ENCODE data around the gene SPART. TPM values are rescaled to one million over a fixed set of nuclear protein-coding genes. Genes with fewer than 3 reads are reported as not detected.

SPART gene
- total RNA-seq, 1 experiment from 2014 or later: 60.6 TPM

DNA sequence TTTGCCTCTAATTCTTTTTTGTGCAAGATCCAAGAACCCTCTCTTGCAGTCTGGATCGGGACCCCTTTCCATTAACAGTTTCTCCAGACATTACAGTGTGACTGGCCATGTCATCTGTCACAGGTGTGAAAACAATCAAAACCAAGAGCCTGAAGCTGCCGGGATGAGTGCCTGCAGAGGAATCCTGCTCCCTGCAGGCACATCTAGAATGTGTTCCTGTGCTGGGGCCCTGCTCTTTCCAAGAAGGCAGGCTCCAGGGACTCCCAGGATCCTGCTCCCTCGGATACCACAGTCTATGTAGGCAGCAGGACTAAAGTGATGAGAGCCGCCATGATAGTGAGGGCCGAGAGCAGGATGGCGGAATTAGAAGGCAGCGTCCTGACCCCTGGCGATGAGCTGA is 87.4 kb downstream of the SPART start:
- H2AK5ac ChIP-seq (ENCODE audit: insufficient read length, low read length): no peak overlapping the region
- H3K14ac ChIP-seq (ENCODE audit: insufficient read depth, low read length): no peak overlapping the region
- no peak overlapping the region for H3K27ac ChIP-seq (ENCODE audit: insufficient read length, low read depth, low read length)
- H4K20me1 ChIP-seq (ENCODE audit: control insufficient read depth, insufficient read depth, insufficient read length): no peaks in the 10 kb centered on the region
- H3K4me2 ChIP-seq (ENCODE audit: insufficient read depth, insufficient read length, low read length): no peak overlapping the region
- no peak overlapping the region for H2BK15ac ChIP-seq (ENCODE audit: low read depth, low read length)
- H4K91ac ChIP-seq (ENCODE audit: insufficient read length, low read depth, low read length): no peak overlapping the region
- WGBS (ENCODE audit: extremely low coverage, insufficient read length, low lambda C conversion rate): no CpG with 5 or more reads among the region's 8 CpGs
- H3K4me1 ChIP-seq (ENCODE audit: insufficient read depth, low read length): no peaks in the 10 kb centered on the region
- H4K8ac ChIP-seq (replicated peaks; ENCODE audit: insufficient read length, low read depth, low read length): no peak overlapping the region
- no peak overlapping the region for H4K5ac ChIP-seq (ENCODE audit: insufficient read length, low read depth, low read length)
- H2BK12ac ChIP-seq (ENCODE audit: insufficient read length, low read depth, low read length): no peak overlapping the region
- H2BK120ac ChIP-seq (ENCODE audit: low read depth, low read length, poor library complexity, severe bottlenecking): no peak overlapping the region
- no peak overlapping the region for H3K18ac ChIP-seq (ENCODE audit: insufficient read length, low read depth, low read length)
- Mint-ChIP-seq H3K27ac (0 out of 7 replicates have a peak overlapping the region, but pooled peaks of 1 of the 3 experiments have one; percentile 76), H3K9me3 (no peaks in the 10 kb centered on the region; a peak in 1 of 5 replicates), H3K4me3 (no peak overlapping the region), H3K36me3 (ENCODE audit: insufficient read depth in 1 of 3, low read depth in 3 of 3) (peaks cover 0 to 7% (median 0%) of the 10 kb centered on the region in 3 experiments; a peak in 3 of 7 replicates), H3K27me3 (ENCODE audit: low read depth) (no peaks in the 10 kb centered on the region), H3K4me1 (peaks cover 13% of the 10 kb centered on the region in 2 experiments)
- H3K9me3 ChIP-seq (ENCODE audit: control insufficient read depth, low read depth, low read length): no peaks in the 10 kb centered on the region
- no peak overlapping the region for H3K4ac ChIP-seq (ENCODE audit: low read depth, low read length)
- no peaks in the 10 kb centered on the region for H3K27me3 ChIP-seq (ENCODE audit: insufficient read depth, low read length)
- no peak for DNase-seq
- H3K23me2 ChIP-seq (ENCODE audit: insufficient read length, low read depth, low read length, poor library complexity, severe bottlenecking): no peaks in the 10 kb centered on the region
- no peak overlapping the region for H2AFZ ChIP-seq (ENCODE audit: low read length)
- H3K79me1 ChIP-seq (ENCODE audit: insufficient read depth, low read depth, low read length, poor library complexity, severe bottlenecking): no peaks in the 10 kb centered on the region
- H2BK5ac ChIP-seq (ENCODE audit: insufficient read length, low read length): no peak overlapping the region
- no peak overlapping the region for H3K56ac ChIP-seq (ENCODE audit: insufficient read length, low read depth, low read length)
- no peak overlapping the region for H3T11ph ChIP-seq (ENCODE audit: low read length)
- H3K79me2 ChIP-seq (ENCODE audit: insufficient read depth, low read length): no peaks in the 10 kb centered on the region
- H3K23ac ChIP-seq (ENCODE audit: insufficient read length, low read depth, low read length): no peak overlapping the region
- TF ChIP-seq, protein P1, sequence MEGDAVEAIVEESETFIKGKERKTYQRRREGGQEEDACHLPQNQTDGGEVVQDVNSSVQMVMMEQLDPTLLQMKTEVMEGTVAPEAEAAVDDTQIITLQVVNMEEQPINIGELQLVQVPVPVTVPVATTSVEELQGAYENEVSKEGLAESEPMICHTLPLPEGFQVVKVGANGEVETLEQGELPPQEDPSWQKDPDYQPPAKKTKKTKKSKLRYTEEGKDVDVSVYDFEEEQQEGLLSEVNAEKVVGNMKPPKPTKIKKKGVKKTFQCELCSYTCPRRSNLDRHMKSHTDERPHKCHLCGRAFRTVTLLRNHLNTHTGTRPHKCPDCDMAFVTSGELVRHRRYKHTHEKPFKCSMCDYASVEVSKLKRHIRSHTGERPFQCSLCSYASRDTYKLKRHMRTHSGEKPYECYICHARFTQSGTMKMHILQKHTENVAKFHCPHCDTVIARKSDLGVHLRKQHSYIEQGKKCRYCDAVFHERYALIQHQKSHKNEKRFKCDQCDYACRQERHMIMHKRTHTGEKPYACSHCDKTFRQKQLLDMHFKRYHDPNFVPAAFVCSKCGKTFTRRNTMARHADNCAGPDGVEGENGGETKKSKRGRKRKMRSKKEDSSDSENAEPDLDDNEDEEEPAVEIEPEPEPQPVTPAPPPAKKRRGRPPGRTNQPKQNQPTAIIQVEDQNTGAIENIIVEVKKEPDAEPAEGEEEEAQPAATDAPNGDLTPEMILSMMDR (conservative IDR thresholded peaks at IDR 0.05): 0 out of 3 replicates have a peak, but pooled peaks have one; percentile 8
- no peak overlapping the region for H3K9ac ChIP-seq (ENCODE audit: extremely low read depth, insufficient read length, low read length)
- H2BK20ac ChIP-seq (ENCODE audit: low read depth, low read length, poor library complexity, severe bottlenecking): no peak overlapping the region

Other genes starting within 250 kb of the SPART start
- gene DCLK1, start 215.0 kb downstream of the SPART start, total RNA-seq (2021): 35.8 and 36.2 TPM in 2 replicates
- gene SOHLH2, start 131.8 kb downstream of the SPART start, total RNA-seq (2021): 0.92 and 1.3 TPM in 2 replicates
- 19.1 and 20.5 TPM in 2 replicates for gene CCDC169, start 48.6 kb downstream of the SPART start, total RNA-seq (2021)
- 2.4 and 2.7 TPM in 2 replicates for gene CCNA1, start 86.1 kb upstream of the SPART start, total RNA-seq (2021)

All from H9 (cell line).